Islet precursor cell (in vitro differentiated cells): ENCODE results near the gene GOLGA6L25.
"Not testable (repeated sequence)": the region's sequence is repeated elsewhere in the genome, so short reads cannot be mapped to it uniquely, and the experiment has no call there.

Experiments
- DNase-seq: peaks from one replicate; pipeline ENCODE4 v3.0.0-alpha.2; 2018

Gene GOLGA6L25

GRCh38 chr15:28553268-28553667, at the start of gene GOLGA6L25:
Gene GOLGA6L25 (plus strand): TSS chr15:28553568. CDS start chr15:28553629, 61 bp downstream.
- not testable (repeated sequence) for DNase-seq

DNA sequence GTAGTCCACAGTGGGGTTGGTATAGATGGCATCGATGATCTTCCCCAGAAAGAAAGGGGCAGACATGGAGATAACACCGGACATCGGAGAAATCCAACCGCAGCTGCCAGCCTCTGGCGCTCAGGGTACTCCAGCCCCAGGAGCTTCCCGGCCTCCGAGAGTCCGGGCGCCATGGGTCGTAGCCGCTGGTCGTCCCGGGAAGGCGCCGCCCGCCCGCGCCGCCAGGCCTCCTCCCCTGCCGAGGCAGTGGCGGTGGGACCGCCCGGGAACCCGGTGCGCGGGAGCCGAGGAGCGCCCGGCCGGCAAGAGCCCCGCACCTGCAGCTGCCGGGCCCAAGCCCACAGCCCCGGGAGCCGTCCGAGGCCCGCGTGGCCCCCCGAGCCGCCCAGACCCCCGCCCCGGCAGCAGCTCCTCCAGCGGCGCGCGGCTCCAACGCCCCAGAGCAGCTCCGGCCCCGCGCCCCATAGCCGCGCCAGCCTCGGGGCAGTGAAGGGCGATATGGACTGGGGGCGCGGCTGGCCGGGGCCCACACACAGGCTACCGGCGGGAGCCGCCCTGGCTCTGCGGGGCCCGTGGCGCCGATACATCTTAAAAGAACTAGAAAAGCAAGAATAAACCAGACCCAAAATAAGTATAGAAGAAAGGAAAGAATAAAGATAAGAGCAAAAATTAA, 45.0 kb upstream of the GOLGA6L25 start:
- DNase-seq = not testable (repeated sequence)

GRCh38 chr15:28514128-28514527, 39.2 kb upstream of the GOLGA6L25 start:
- not testable (repeated sequence) for DNase-seq

- DNase-seq = not testable (repeated sequence)
Observed at GRCh38 chr15:28515208-28515607, 38.2 kb upstream of the GOLGA6L25 start.

DNA sequence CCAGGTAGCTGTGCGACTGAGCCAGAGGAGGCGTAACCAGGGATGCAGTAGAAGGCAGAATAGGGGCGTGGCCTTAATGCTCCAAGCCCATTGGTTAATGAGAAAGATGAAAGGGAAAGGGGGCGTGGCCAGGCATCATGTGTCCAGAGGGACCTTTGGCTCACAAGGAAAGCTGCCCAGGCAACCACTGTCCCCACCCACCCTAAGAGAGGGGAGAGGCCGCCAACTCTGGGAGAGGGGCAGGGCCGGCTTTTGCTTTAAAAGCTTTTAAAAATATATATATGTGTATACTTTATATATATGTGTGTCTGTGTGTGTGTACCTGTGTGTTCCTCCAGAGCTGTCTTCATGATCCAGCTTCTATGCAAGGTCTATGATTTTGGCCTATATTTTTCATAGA, 20.4 kb upstream of the GOLGA6L25 start, which contains the start of gene GOLGA8G:
Gene GOLGA8G (minus strand): TSS at position 18 of the 400 bp plus-strand sequence. CDS start 62 bp downstream, outside the sequence.
- not testable (repeated sequence) for DNase-seq

DNA sequence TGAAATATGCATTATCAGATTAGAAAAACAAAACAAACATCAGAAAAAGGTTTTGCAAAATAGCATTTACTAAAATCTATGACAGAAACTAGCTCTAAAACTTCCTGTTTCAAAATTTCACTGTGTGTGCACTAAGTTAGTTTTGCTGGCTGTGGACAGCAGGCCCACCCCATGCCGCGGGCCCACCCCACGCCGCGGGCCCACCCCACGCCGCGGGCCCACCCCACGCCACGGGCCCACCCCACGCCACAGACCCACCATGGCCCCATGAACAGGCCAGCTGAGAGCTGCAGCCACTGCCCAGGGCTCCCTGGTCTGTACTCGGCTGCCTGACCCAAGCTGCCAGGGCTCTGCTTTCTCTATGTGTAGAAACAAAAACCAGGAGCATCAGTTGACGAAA, 20.0 kb downstream of the GOLGA6L25 start:
- DNase-seq = not testable (repeated sequence)

DNA sequence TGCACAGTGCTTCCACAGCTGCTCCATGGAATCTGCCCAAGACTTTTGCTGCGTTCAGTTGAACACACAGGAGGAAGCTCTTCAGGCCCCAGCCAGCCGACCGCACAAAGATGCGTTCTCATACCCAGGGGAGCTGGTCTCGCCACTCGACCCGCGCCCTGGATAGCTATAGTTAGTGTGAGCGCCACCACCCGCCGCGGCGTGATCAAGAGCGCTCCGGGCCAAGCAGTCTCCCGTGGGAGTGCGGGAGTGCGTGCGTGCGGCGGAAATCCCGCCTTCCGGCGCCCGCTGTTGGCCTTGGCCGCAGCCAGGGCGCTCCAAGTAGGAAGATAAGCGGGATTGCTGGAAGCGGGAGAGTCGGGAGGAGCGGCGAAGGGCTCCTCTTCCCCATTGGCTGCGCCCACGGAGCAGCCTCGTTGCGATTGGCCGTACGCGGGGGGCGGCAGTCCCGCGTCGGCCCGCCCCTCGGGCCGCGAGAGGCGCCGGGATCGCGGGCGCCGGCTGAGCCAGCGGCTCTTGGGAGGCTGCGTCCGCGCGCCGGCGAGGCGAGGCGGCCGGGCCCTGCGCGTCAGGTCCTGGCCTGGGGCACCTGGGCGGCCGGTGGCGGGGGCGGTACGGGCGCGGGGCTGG, 35.7 kb downstream of the GOLGA6L25 start:
- not testable (repeated sequence) for DNase-seq

GRCh38 chr15:28589769-28590168, 36.4 kb downstream of the GOLGA6L25 start:
- not testable (repeated sequence) for DNase-seq

GRCh38 chr15:28592395-28592794, 39.0 kb downstream of the GOLGA6L25 start:
- not testable (repeated sequence) for DNase-seq

- not testable (repeated sequence) for DNase-seq
Observed at GRCh38 chr15:28593424-28594129, 40.2 kb downstream of the GOLGA6L25 start.

DNA sequence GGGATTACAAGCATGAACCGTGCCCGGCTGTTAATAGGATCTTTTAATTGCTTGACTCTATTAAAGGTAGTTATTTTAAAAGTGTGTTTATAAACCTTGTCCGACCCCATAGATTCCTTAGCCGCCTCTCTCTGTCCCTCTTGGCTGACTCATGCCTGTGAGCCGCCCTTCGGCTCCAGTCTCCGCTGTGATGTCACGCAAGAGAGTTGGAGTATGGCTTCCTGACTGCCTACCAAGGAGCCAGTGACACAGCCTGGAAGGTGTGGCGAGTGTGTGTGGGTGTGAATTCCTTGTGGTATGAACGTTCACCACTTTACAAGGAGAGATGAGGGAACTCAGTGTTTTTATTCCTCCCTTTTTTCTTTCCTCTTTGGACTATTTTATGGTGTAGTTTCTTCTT, 44.1 kb downstream of the GOLGA6L25 start:
- not testable (repeated sequence) for DNase-seq

GRCh38 chr15:28598209-28598608, 44.8 kb downstream of the GOLGA6L25 start:
- DNase-seq = not testable (repeated sequence)

- DNase-seq = not testable (repeated sequence)
Observed at GRCh38 chr15:28602152-28602551, 48.8 kb downstream of the GOLGA6L25 start.
